CD4-positive, alpha-beta T cell treated with Interferon gamma for 1 hour (primary cell): ENCODE measurements around the gene SMIM1.
"Not testable (repeated sequence)": the region's sequence is repeated elsewhere in the genome, so short reads cannot be mapped to it uniquely, and the experiment has no call there.

Source experiments
- DNase-seq: peaks from one replicate; pipeline ENCODE4 v3.0.0-alpha.2; 2020

The SMIM1 gene

GRCh38 chr1:3738943-3739342, 33.6 kb upstream of the SMIM1 start:
- no peak for DNase-seq

- DNase-seq, result no peak
Measured at GRCh38 chr1:3740042-3740441, 32.5 kb upstream of the SMIM1 start.

GRCh38 chr1:3740752-3741151, 31.8 kb upstream of the SMIM1 start:
- DNase-seq, result no peak

- DNase-seq, result no peak
Measured at GRCh38 chr1:3741566-3742438, 30.7 kb upstream of the SMIM1 start.

- no peak for DNase-seq
Measured at GRCh38 chr1:3742439-3743298, 29.9 kb upstream of the SMIM1 start.

GRCh38 chr1:3743421-3743820, 29.1 kb upstream of the SMIM1 start:
- no peak for DNase-seq

- DNase-seq, result no peak
Measured at GRCh38 chr1:3743826-3744225, 28.7 kb upstream of the SMIM1 start.

- DNase-seq, result no peak
Measured at GRCh38 chr1:3744646-3745045, 27.9 kb upstream of the SMIM1 start.

- no peak for DNase-seq
Measured at GRCh38 chr1:3745071-3745470, 27.5 kb upstream of the SMIM1 start.

- DNase-seq, result no peak
Measured at GRCh38 chr1:3745590-3746381, 26.8 kb upstream of the SMIM1 start.

- no peak for DNase-seq
Measured at GRCh38 chr1:3746389-3746829, 26.1 kb upstream of the SMIM1 start.

- DNase-seq, result peak; percentile 87
Measured at GRCh38 chr1:3746830-3747521, 25.6 kb upstream of the SMIM1 start.

- no peak for DNase-seq
Measured at GRCh38 chr1:3747522-3747848, 25.1 kb upstream of the SMIM1 start.

- DNase-seq, result no peak
Measured at GRCh38 chr1:3747903-3748302, 24.6 kb upstream of the SMIM1 start.

- not testable (repeated sequence) for DNase-seq
Measured at GRCh38 chr1:3748316-3748900, 24.1 kb upstream of the SMIM1 start.

GRCh38 chr1:3749512-3749911, 23.0 kb upstream of the SMIM1 start:
- no peak for DNase-seq

- DNase-seq, result no peak
Measured at GRCh38 chr1:3750741-3751140, 21.8 kb upstream of the SMIM1 start.

- no peak for DNase-seq
Measured at GRCh38 chr1:3752400-3752945, 20.1 kb upstream of the SMIM1 start, which contains the start of gene CCDC27. Gene CCDC27 (plus strand): TSS chr1:3752450. CDS start chr1:3752482, 32 bp downstream.

- no peak for DNase-seq
Measured at GRCh38 chr1:3753656-3754454, 18.7 kb upstream of the SMIM1 start.

- no peak for DNase-seq
Measured at GRCh38 chr1:3756394-3756793, 16.2 kb upstream of the SMIM1 start.

GRCh38 chr1:3759164-3759563, 13.4 kb upstream of the SMIM1 start:
- DNase-seq, result no peak
